ENCODE results near the gene DUT.

The DUT gene

DNA sequence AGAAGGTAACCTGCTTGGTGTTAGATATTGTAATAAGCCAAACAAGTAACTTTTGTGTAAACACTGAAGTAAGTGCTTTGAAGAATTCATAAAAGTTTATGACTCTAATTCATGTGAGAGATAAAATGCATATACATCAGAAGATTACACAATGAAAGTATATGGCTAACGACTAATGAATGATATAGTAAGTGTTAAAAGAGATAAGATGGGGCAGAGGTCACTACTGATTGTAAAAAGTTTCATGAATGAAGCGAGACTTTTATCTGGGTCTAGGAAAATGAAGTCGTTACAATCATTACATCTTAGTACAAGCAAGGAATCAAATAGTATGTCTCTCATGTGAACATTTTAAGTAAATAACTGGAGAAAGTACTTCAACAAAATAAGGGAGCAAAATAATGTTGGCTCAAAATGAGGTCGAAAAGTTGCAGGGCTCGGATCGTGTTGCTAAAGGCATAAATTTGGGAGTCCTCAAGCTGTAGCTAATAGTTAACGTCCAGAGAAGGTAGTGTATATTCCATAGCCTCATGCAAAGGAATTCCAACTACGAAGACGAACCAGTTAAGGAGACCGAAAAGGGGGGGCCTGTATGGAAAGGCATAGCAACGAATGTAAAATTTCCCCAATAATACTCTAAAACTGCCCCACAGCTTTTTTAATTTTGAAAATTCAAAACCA is 984 bp upstream of the DUT start:
- no peak for DNase-seq (ENCODE audit: low read depth, low spot score)

GRCh38 chr15:48331796-48332641 is 790 bp downstream of the DUT start:
- DNase-seq (ENCODE audit: low read depth, low spot score) = peak; percentile 77

- no peak for DNase-seq (ENCODE audit: low read depth, low spot score)
These were observed 1.4 kb downstream of the DUT start for GRCh38 chr15:48332642-48333034.

- no peak for DNase-seq (ENCODE audit: low read depth, low spot score)
These were observed 2.3 kb downstream of the DUT start for GRCh38 chr15:48333540-48333939.

- DNase-seq (ENCODE audit: low read depth, low spot score) = no peak
These were observed 3.0 kb downstream of the DUT start for GRCh38 chr15:48334260-48334659.

- no peak for DNase-seq (ENCODE audit: low read depth, low spot score)
These were observed 5.7 kb downstream of the DUT start for GRCh38 chr15:48336940-48337339.

DNA sequence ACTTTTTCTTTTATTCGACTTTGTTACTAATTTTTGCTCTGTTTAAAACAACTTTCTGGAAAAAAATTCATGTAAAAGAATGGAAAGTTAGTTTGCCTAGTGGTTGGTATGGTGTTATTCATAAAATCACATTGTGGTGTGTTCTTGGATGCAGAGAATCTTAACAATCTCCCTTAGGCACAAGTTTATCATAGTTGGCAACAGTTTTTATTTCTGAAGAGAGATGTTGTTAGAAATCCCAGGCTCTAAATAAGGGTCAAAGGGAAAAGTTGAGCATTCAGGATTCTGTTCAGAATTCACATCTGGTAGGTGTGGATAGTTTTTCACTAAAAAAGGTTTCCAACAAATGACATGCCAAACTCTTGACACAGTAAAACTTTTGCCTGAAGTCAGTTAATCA is 6.4 kb downstream of the DUT start:
- DNase-seq (ENCODE audit: low read depth, low spot score) = no peak

DNA sequence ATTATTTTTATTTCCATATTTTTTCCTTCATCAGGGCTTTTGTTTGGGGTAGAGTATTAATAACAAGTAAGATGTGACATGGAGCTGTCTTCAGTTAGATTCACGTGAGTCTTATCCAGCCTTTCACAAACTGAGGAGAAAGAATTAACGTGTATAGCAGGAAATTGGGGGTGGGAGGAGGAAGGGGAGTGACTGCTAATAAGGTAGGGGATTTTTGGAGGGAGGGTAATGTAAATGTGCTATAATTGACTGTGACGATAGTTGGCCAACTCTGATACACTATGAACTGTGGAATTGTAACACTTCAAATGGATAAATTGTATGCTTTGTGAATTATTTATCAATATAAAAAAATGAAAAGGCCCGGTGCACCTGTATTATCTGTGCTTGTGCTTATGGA is 8.9 kb downstream of the DUT start:
- no peak for DNase-seq (ENCODE audit: low read depth, low spot score)

DNA sequence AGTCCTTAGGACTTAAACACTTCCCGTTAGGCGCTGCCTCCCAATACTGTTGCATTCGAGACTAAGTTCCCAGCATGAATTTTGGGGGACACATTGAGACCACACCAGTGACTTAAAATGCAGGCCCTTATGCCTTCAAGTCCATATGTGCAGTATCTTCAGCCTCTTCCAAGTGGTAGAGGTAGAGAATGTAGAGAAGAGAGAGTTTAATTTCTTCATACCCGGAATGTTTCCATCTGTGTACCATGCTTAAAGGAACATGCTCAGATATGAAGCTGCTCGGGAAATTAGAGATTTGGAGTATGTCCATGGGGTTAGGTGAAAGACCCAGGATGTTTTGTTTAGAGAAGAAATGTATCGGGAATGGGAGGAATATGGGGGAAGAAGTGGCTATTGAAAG is 12.6 kb downstream of the DUT start:
- DNase-seq (ENCODE audit: low read depth, low spot score) = no peak

DNA sequence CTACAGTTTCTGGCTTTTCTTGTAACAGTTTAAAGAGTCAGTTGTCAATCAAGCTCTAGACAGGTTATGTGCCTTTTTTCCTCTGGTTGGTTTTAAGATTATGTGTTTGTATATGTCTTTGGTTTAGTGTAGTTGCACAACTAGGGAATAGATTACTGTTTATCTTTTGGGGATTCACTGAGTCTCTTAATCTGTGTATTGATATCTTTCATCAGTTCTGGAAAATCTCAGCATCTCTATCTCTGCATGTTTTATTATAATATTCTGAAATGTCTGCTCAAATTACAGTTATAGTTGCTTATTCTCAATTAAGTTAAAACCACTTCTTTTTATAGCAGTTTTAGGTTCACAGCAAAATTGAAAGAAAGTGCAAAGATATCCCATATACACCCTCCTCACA is 14.3 kb downstream of the DUT start:
- no peak for DNase-seq (ENCODE audit: low read depth, low spot score)

DNA sequence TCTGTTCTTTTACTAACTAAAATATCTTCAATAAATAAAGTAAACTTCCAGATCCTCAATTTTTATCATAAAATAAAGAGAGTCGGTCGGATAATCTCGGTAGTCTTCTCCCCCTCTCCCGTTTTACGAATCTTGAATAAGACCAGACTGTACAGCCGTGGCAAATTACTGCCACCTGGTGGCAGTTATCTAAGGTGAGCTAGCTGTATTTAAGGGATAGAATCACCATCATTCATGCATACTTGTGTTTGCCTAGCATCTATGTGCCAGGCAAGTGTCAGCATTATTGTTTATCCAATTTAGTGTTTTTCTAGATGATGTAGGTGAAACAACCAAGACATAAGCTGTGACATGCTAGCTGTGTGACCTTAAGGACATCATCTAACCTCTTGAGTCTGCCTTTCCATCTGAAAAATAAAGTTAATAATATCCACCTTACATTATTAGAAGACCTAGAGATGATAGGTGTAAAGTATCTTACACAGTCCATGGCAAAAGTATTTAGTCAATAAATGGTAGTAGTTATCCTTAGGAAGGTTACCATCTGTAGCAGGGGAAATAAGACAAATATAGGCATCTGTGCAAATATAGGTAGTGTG is 21.3 kb downstream of the DUT start:
- no peak for DNase-seq (ENCODE audit: low read depth, low spot score)

DNA sequence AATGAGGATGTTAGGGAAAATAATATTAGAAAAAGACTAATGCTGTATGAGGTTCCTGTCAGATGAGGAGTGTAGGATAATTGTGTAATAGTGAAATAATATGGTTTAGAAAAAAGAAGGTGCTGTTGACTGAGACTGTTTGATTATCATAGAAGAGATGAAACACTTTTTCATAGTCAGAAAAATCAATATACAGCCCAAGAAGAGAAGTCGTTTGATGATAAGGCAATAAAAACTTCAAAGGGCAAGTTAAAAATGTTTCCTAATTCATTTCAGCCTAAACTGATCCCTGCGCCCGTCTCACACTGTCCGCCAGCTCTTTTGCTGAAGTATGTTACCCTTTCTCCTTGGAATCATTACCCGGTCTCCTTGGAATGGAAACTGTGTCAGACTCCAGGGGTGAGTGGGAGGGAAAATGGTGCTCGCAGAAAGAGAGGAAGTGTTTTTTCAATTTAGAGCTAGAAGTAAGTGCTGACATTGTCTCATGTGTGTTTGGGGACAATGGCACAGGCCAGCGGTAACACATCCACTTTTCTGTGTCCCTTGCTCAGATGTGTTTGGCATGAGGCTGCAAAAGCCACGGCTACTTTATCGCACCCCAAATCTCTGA is 23.6 kb downstream of the DUT start:
- DNase-seq (ENCODE audit: low read depth, low spot score) = no peak

DNA sequence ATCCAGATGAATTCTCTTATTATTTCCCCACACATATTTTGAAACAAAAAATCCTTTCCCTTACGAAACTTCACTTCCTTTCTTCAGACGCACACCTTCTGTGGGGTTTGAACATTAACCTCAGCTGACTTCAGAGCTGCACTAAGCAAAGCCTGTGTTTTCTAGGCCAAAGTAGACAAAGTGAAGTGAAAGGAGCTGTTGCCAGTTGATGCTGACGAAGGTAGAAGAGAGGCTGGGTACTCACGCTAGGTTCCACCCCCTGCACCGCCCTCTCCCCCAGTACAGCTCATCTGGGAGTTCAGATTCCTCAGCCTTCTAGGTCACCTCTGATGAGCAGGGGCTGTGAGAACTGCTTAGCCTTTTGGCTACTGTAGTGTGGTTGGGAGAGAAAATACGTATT is 24.1 kb downstream of the DUT start:
- DNase-seq (ENCODE audit: low read depth, low spot score) = no peak

DNA sequence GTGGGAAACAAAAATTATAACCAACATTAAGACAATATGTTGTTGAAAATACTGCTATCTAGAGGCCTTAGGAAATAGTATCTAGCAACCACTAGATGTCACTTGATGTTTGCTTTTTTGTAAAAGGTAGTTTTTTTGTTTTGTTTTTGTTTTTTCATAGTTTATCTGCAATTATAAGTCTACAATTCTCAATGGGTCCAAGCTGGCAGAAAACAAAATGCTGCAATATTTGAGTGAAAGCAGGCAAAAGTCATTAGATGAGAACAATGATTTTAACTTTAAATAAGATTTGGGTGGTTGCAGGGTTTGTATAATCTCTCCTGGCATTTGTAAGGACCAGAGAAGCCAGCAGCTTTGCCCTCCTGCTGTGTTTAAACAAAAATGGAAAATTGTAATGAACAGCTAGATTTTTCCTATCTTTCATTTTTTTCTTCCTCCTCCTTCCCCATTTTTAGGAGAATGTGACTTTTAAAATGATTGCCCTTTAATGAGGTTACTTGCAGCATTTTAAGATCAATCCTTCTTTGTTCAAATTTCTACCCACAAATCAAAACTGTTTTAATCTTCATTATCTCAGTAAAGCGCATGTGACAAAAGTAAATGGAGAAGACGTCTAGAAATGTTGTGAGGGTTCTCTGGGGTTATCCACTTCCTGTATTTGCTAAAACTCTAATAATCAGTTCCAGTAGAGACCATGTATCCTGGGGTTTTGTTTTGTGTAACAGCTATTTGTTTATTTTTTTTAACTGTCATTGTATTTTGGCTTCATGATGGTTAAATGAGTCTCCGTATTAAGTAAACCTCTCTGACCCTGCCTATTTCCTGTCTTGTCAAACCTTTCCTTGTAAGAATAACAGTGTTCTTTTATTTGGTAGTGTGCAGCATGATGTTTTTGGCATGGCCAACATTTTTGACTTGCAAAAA is 27.3 kb downstream of the DUT start:
- DNase-seq (ENCODE audit: low read depth, low spot score) = no peak

DNA sequence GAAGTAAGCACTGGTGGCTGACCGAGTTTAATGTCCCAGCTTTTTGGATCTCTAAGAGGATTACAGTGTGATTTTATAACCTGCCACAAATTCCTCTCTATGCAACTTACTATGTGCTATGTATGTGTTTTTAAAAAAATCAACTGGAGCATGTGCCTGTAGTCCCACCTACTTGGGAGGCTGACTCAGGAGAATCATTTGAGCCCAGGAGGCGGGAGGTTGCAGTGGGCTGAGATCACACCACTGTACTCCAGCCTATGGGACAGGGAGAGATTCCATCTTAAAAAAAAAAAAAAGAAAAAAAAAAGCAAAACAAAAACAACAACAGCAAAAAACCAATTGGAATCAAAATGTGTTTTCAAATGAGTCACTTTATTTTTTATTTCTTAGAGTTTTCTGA is 29.6 kb downstream of the DUT start:
- DNase-seq (ENCODE audit: low read depth, low spot score) = no peak

GRCh38 chr15:48361685-48362084 is 30.5 kb downstream of the DUT start:
- no peak for DNase-seq (ENCODE audit: low read depth, low spot score)

DNA sequence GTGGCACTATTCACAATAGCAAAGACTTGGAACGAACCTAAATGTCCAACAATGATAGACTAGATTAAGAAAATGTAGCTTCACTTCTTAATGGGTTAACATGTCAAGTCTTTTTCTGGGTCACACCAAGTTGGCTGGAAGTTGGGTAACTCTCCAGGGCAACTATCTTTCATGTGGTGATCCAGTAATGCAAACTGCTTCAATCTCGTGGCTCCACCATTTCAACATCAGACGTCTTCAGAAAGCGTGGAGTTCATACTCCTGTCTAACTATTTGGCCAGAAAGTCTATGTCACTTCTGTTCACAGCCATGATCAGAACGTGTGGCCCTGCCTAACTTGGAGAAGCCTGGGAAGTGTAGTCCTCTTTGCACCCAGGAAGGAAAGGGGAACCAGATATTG is 32.2 kb downstream of the DUT start:
- no peak for DNase-seq (ENCODE audit: low read depth, low spot score)

DNA sequence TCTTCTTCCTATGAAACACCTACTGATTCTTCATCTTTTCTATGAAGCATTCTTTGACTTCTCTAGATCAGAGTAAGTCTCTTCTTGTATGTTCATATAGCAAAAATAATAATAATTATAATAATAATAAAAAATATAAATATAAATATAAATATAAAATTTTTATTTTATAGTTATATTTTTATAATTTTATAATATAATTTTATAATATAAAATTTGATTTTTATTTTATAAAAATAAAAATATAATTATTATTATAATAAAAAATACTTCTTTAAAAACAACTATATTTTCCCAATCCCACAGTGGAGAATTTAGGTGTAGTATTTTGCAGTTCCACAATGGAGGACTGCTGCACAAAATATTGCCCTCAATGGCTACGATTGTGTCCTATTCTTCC is 34.3 kb downstream of the DUT start:
- DNase-seq (ENCODE audit: low read depth, low spot score) = no peak

- DNase-seq (ENCODE audit: low read depth, low spot score) = no peak
These were observed 35.5 kb downstream of the DUT start for GRCh38 chr15:48366584-48367312.

GRCh38 chr15:48367483-48367882 is 36.3 kb downstream of the DUT start:
- DNase-seq (ENCODE audit: low read depth, low spot score) = no peak

GRCh38 chr15:48370460-48370859 is 39.2 kb downstream of the DUT start:
- no peak for DNase-seq (ENCODE audit: low read depth, low spot score)
